GM18502 (cell line): ENCODE data around the gene RIOK3.
A peak's percentile ranks its signal among the peaks of the same experiment; 100 is the strongest.
"Not testable (repeated sequence)": the region's sequence is repeated elsewhere in the genome, so short reads cannot be mapped to it uniquely, and the experiment has no call there.

Experiments
- ATAC-seq: cut with Tn5 transposase; IDR thresholded peaks from one replicate; pipeline ENCODE4 v1.9.1; 2021; ENCODE audit warnings: mild to moderate bottlenecking; ENCODE audit not compliant: unreplicated experiment, poor library complexity

Gene RIOK3

DNA sequence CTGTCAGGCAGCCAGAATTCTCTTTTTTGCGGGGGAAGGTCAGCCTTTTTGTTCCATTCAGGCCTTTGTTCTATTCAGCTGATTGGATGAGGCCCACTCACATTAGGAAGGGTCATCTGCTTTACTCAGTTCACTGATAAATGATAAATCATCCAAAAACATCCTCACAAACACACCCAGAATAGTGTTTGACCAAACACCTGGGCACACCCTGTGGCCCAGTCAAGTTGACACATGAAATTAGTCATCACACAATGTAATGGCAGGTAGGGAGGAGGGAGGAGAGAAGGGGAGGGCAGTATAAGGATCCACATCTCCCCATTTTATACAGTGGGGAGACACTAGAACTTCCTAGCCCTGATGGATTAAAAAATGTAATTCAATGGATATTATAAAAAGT lies 41.9 kb downstream of the RIOK3 start:
- no peak for ATAC-seq

DNA sequence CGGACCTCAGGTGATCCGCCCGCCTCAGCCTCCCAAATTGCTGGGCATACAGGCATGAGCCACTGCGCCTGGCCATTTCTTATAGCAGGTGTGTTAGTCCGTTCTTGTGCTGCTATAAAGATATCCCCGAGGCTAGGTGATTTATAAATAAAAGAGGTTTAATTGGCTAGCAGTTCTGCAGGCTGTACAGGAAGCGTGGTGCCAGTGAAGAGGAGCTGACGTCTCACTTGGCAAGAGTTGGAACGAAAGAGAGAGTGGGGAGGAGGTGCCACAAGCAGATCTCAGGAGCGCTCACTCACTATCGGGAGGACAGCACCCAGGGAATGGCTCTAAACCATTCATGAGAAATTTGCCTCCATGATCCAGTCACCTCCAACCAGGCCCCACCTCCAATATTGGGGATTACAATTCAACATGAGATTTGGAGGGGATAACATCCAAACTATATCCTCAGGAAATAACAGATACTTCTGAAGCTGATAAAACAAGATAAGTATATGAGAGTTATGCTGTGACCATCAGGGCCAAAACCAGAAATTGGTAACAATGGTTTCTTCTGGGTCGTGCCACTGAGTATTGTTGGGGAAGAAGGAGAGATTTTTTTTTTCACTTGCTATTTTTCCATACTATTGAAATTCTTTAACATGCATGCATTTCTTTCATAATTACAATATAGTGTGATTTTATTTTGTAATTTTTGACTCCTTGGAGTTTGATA lies 42.8 kb downstream of the RIOK3 start:
- ATAC-seq, result no peak

DNA sequence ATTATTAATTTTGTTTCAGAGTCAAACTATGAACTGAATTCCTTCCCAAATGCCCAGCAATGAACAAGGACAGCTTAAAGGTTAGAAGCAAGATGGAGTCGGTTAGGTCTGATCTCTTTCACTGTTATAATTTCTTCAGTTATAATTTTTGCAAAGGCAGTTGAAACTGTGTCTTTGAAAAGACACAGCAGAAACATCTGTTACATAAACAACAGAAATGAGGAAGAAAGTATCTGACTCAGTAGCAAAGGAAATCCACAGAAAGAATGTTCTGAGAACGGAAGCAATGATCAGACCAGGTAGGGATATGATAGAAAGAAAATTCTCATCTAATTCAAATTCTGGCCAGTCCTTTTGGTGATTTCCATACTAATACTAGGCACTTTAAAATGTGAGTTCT lies 45.0 kb downstream of the RIOK3 start:
- no peak for ATAC-seq

DNA sequence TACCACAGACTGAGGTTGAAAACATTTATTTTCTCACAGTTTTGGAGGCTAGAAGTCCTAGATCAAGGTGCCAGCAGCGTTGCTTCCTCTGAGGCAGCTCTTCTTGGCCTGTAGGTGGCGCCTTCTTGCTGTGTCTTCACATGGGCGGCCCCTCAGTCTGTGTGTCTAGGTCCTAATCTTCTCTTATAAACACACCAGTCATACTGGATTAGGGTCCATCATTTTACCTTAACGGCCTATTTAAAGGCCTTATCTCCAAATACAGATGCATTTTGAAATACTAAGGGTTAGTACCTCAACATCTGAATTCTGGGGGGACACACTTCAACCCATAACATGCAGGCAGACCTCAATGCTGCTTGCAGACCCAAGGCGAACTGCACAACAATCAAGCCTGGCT lies 45.8 kb downstream of the RIOK3 start:
- ATAC-seq, result peak; percentile 41

DNA sequence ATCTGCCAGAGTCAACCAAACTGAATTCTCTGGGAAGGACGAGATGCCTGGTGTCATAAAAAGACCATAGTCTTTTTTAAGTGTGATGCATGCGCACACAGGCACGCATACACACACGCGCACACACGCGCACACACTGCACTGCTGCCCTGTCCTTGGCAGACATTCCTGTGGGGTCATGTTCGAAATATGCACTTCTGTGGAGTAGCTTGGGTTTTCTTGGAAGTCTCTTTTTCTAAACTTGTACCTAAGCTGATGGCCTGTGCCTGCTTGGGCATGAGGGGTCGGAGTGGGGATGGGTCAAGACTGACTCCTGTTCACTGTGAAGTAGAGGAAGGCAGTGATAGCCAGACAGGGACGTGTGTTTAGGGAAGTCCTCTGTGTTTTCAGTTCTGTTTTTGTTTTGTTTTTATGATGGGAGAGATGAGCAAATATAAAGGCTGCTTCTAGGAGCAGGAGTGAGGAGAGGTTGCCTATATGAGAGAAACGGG lies 46.2 kb downstream of the RIOK3 start:
- no peak for ATAC-seq

DNA sequence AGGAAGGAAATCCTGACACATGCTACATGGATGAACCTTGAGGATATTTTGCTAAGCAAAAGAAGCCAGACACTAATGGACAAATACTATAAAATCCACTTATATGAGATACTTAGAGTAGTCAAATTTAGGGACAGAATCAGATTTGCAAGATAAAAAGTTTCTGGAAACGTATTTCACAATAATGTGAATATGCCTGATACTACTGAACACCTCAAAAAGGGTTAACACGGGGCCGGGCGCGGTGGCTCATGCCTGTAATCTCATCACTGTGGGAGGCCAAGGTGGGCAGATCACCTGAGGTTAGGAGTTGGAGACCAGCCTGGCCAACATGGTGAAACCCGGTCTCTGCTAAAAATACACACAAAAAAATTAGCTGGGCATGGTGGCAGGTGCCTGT lies 48.5 kb downstream of the RIOK3 start:
- no peak for ATAC-seq

DNA sequence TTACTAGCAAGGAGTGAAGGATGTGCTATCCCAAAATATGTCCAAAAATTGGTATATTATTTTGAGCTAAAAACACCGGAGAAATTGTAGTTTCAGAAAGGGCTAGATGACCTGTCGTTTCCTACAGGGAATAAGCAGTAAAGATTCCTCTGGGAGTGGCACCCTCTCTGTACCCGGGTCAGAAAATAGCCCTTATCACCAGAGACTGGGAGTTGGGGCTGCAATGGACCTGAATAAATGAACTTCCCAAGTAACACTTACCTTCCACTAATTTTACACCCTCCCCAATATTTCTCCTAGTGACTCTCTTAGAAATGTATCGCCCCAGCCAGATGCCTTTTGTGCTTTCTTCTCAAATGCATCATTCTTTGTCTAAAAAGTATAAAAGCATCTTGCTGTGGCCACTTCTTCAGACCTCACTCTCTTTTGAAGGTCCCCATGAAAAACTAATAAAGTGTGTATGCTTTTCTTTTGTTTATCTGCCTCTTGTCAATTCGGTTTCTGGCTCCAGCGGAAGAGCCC lies 49.5 kb downstream of the RIOK3 start:
- ATAC-seq, result no peak

DNA sequence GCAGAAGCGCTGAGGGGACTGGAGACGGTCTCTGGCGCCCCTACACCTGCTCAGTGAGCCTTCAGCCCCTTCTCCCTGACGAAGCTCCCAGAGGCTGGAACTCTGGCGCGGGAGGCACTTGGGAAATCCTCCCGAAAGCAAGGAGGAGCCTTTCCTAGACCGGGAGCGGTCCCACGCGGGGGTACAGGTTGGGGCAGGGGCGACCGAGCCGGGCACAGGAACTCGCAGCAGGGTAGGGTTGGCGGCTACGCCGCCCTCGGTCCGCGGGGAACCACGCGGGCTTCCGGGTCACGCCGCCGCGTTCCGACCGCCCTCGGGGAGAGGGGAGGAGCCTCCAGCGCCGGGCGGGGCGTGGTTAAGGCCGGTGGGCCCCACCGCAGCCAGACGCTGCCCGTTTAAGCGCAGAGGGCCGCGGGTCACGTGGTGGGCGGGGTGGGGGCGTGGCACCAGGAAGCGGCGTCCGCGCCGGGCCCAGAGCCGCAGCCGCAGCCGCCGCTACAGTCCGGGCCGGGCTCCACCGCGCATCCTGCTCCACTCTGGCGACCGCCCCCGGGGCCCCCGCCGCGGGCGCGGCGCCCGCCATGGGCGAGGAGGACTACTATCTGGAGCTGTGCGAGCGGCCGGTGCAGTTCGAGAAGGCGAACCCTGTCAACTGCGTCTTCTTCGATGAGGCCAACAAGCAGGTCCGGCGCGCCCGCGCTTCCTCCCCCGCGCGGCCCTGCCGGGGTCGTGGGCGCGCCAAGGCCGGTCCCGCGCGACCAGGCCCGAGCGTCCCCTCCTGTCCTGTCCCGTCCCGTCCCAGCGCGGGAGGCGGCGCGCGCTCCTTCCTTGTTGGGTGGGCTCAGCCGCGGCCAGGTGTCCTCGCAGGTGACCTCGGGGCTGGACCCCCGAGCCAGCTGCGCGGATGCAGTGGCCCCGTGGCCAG lies 50.2 kb downstream of the RIOK3 start, which contains the start of gene RMC1:
RMC1 (plus strand) TSS at position 474 of the 925 bp plus-strand sequence; CDS start at position 582, 108 bp downstream.
- peak; percentile 79 for ATAC-seq

DNA sequence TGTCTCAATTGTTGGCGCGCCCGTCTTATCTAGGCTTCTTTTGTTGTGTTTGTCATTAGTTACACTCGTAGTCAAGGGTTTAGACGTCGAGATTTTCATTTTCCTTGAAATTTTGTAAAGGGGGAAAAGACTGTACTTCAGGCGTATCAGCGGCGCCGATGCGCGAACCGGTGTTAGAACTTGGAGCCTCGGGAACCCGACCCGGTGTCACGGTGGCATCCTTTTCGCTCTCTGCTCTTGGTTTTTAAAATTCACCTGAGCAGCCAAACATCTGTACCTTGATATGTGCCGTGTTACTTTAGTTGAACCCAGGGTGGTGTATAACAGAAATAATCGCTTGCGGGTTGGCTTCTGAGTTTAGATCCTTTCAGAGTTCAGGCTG lies 50.9 kb downstream of the RIOK3 start:
- no peak for ATAC-seq

DNA sequence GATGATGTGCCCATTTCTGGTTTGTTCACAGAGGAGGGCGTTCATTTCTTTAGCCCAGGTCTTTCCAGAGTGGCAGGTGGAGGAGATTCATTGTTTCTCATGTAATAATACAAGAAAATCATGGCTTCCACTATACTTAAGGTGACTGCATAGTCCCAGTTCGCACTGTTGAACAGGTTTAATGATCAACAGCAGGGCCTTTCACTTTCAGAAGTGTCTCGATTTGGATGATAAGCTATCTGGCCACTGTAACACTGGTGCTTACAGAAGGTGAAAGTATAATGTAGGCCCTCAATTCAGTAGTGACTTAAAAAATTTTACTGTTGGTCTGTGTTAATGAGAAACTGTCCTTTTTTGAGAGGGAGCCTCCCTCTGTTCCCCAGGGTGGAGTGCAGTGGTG lies 51.6 kb downstream of the RIOK3 start:
- peak; percentile 37 for ATAC-seq

DNA sequence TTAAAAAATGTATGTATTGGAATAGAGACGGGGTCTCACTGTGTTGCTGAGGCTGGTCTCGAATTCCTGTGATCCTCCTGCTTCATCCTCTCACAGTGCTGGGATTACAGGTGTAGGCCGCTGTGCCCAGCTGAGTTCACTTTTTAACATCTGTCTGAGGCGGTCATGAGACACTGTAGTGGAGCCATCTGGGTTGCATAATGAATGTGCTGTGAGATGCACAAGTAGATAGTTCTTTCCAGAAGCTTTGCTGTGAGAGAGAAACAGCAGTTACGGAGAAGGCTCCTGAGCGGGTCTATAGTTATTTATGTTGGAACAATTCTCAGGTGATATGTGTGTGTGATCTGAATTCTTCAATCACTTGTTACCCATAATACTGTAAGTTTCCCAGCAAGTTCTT lies 53.3 kb downstream of the RIOK3 start:
- no peak for ATAC-seq

DNA sequence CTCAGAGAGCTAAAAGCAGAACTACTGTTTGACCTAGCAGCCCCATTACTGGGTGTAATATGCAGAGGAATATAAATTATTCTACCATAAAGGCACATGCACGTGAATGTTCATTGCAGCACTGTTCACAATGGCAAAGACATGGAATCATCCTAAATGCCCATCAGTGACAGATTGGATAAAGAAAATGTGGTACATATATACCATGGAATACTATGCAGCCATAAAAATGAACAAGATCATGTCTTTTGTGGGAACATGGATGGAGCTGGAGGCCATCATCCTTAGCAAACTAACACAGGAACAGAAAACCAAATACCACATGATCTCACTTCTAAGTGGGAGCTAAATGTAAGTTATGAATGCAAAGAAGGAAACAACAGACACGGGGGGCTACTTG lies 57.8 kb downstream of the RIOK3 start:
- ATAC-seq, result not testable (repeated sequence)

DNA sequence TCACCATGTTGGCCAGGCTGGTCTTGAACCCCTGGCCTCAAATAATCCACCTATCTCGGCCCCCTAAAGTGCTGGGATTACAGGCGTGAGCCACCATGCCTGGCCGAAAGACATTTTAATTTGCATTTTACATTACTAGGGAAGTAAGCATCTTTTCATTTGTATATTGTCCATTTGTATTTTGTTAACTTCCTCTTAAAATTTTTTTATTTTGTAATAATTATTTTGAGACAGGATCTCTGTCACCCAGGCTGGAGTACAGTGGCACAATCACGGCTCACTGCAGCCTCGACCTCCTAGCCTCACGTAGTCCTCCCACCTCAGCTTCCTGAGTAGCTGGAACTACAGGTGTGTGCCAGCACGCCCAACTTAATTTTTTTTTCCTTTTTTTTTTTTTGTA lies 59.1 kb downstream of the RIOK3 start:
- not testable (repeated sequence) for ATAC-seq

DNA sequence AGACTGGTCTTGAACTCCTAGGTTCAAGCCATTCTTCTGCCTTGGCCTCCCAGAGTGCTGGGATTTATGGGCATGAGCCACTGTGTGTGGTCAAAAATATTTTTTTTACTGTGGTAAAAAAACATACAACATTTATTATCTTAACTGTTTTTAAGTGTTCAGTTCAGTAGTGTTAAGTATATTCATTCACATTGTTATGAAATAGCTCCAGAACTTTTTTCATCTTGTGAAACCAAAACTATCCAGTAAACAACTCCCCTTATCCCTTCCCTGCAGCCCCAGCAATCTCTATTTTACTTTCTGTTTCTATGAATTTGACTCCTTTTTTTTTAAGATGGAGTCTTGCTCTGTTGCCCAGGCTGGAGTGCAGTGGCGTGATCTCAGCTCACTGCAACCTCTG lies 59.6 kb downstream of the RIOK3 start:
- no peak for ATAC-seq

DNA sequence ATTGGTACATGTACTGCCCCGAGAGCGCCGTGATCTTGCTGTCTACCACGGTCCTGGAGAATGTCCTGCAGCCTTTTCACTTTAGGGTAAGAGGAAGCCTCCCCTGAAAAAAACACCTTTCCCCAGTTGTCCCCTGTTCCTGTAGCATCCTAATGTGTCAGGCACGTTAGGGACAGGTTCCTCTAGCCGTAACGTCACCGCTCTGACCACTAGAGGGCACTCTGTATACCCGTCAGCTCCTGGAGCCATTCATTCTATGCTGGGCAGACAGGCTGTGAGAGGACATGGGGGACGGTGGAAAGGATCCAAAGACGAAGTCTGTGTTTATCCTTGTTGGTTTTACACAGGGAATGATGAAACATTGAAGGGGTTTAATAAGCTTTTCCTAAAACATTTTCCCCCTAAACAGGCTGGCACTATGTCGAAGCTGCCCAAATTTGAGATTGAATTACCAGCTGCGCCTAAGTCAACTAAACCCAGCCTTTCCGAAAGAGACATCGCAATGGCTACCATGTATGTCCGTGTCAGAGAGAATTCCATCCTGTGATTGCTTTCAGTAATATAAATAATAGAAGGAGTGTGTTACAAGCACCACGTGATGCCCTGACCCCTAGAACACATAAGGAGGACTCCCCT lies 62.9 kb downstream of the RIOK3 start:
- ATAC-seq, result peak; percentile 93

DNA sequence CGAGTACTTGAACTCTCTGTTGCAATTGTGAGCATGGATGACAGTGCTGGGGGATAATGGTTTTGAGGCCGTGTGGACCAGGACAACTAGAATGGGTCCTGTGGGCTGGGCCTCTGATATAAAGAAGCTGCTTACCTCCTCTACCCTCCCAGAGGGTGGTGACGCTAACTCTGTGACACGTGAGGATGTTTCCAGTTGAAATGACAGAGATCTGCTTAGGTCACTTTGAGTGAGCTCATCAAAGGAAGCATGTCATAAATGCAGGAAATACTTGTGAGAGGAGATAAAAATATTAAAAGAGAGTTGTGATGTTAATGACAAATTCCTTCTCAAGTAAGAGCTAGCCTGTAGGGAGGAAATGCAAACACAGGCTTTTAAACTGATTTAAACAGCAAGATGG lies 66.6 kb downstream of the RIOK3 start:
- ATAC-seq, result no peak

DNA sequence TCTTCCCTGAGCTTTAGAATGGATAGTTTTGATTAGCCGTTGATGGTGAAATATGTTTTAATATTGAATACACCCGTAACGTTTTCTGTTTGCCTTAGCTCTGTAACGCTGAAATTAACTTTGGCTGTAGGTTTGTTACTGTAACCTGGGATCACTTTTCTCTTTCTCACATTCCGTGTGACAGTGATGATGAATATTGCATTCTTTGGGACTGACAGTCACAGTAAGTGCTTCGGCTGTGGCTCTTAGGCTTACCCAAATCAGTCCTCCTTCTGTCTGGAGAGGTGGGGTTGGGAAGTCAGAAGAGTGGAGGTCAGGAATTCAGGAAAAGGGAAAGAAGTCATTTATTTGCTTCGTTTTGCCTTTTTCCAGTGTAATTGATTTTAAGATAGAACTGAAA lies 68.2 kb downstream of the RIOK3 start:
- no peak for ATAC-seq

DNA sequence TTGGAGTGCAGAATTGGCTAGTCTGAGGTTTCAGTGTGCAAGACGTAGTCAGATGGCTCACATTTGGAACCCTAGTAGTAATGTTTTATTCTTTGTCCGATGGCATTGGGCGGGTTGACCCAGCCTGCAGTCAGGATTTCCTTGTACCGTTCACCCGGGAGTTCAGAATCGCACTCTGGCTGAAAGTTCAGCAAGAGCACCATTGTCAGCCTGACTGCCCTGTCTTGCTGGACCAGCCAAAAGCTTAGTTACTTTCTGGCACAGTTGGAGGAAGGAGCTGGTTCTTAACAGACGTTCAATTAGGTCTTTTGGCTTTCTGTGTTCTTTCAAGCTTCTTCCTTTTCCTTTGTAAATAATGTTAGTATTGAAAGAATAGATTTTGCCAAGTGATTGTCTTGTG lies 68.8 kb downstream of the RIOK3 start:
- no peak for ATAC-seq

DNA sequence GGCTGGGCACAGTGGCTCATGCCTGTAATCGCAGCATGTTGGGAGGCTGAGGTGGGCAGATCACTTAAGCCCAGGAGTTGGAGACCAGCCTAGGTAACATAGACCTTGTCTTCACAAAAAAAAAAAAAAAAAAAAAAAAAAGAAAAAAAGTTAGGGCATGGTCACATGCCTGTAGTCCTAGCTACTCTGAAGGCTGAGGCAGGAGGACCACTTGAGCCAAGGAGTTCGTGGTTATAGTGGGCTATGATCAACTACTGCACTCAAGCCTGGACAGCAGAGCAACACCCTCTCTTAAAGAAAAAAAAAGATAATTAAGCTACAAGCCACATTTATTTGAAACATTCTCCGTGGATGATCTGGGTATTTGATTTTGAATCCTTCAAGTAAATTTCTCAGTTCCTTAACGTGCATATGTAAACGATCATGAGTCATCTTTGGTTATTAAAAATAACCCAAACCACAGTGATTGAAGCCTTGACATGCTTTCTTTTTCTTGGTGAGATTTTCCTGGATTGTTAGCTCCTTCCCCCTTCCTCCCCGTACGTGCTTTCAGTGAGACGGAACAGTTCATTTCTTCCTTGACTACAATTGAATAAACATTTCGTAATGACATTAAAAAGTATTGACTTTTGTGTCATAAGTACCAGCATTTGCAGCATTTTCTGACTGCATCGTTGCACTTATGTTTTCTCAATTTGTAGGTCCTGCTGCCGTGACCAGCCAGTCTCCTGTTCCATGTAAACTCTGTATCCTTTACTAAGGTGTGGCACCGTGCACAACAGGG lies 70.5 kb downstream of the RIOK3 start:
- ATAC-seq, result no peak

DNA sequence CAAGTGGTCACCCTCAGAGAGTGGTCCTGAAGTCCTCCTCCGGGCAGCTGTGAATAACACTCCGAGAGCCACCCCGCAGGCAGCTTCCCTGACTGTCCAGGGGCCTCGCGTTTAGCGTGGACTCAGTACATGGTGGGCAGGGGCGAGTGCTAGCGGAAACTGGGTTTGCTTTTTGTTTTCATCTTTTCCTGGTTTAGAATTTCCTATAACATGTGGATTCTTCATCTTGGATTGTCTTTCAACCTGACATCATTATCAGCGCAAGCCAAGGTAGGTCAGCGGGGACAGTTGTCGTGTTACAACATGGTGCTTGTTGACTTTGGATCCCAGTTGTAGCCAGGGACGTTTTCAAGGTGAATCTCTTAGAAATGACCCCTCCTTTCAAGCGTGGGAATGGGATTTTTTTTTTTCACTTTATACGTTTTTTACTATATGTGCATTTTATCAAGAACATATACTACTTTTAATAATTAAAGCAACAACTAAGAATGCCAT lies 71.2 kb downstream of the RIOK3 start:
- no peak for ATAC-seq
